Breast epithelium (tissue), 3 donors: ENCODE data around the gene FRK.

Source experiments
- CTCF ChIP-seq, 3 donors: fragments of 450-650 bp; IDR thresholded peaks; one replicate each; pipeline ENCODE4 v1.5.1; 2016 to 2017; ENCODE audit warnings: antibody characterized with exemption in 3 of 3, mild to moderate bottlenecking in 3 of 3, moderate library complexity in 3 of 3
- POLR2A ChIP-seq: fragments of 450-650 bp; IDR thresholded peaks from one replicate; pipeline ENCODE4 v1.6.1; 2016; ENCODE audit warnings: antibody characterized with exemption, mild to moderate bottlenecking, moderate library complexity

- TF ChIP-seq CTCF (IDR thresholded peaks at IDR 0.05): no peak
- no peak for TF ChIP-seq POLR2A
These were observed 114.9 kb downstream of the FRK start for GRCh38 chr6:115945812-115946211.
